HEK293T (cell line): ENCODE measurements around the gene DDA1.

Source experiments
- CTCF ChIA-PET: fragments of 350-600 bp; formaldehyde crosslinking; extraction: SDS; loops from one replicate; lab custom pipeline; 2021; ENCODE audit warnings: antibody characterized with exemption, inconsistent platforms; lab: Yijun Ruan, JAX
- POLR2A ChIA-PET: fragments of 350-600 bp; formaldehyde crosslinking; extraction: SDS; loops from one replicate; lab custom pipeline; 2020; ENCODE audit warnings: antibody characterized with exemption, inconsistent platforms; lab: Yijun Ruan, JAX
- DNase-seq: peaks from one replicate; pipeline ENCODE4 v3.0.0; 2012; ENCODE audit warnings: mixed read lengths; ENCODE audit errors: extremely low spot score
- ARNT ChIP-seq: fragments of 450-650 bp; IDR thresholded peaks from 2 replicates; pipeline ENCODE4 v1.6.1; 2017; ENCODE audit warnings: mild to moderate bottlenecking
- BHLHE40 ChIP-seq: fragments of 450-650 bp; IDR thresholded peaks from 2 replicates; pipeline ENCODE4 v1.6.1; 2016; ENCODE audit warnings: mild to moderate bottlenecking, moderate library complexity, borderline replicate concordance
- CTBP1 ChIP-seq: fragments of 450-650 bp; IDR thresholded peaks from 2 replicates; pipeline ENCODE4 v1.6.1; 2016; ENCODE audit warnings: borderline replicate concordance
- ELF4 ChIP-seq: fragments of 450-650 bp; IDR thresholded peaks from 2 replicates; pipeline ENCODE4 v1.6.1; 2017; ENCODE audit warnings: antibody characterized with exemption
- FOXA1 ChIP-seq: fragments of 450-650 bp; IDR thresholded peaks from 2 replicates; pipeline ENCODE4 v1.6.1; 2016; ENCODE audit warnings: mild to moderate bottlenecking
- FOXK2 ChIP-seq: fragments of 450-650 bp; IDR thresholded peaks from 2 replicates; pipeline ENCODE4 v1.6.1; 2016; ENCODE audit warnings: mild to moderate bottlenecking
- FOXM1 ChIP-seq: fragments of 450-650 bp; IDR thresholded peaks from 2 replicates; pipeline ENCODE4 v1.6.1; 2017; ENCODE audit warnings: mild to moderate bottlenecking, borderline replicate concordance
- HDGF ChIP-seq: fragments of 450-650 bp; IDR thresholded peaks from 2 replicates; pipeline ENCODE4 v1.6.1; 2017; ENCODE audit warnings: antibody characterized with exemption, borderline replicate concordance
- L3MBTL2 ChIP-seq: fragments of 450-650 bp; conservative IDR thresholded peaks from 2 replicates; pipeline ENCODE4 v1.6.1; 2016; ENCODE audit warnings: mild to moderate bottlenecking
- LEF1 ChIP-seq: fragments of 450-650 bp; IDR thresholded peaks from 2 replicates; pipeline ENCODE4 v1.6.1; 2017; ENCODE audit warnings: mild to moderate bottlenecking, borderline replicate concordance
- NFRKB ChIP-seq: fragments of 450-650 bp; IDR thresholded peaks from 2 replicates; pipeline ENCODE4 v1.6.1; 2016; ENCODE audit warnings: mild to moderate bottlenecking, moderate library complexity
- SP1 ChIP-seq: fragments of 450-650 bp; IDR thresholded peaks from 2 replicates; pipeline ENCODE4 v1.6.1; 2017
- SUZ12 ChIP-seq: fragments of 450-650 bp; IDR thresholded peaks from 2 replicates; pipeline ENCODE4 v1.6.1; 2016; ENCODE audit warnings: mild to moderate bottlenecking
- TARDBP ChIP-seq: fragments of 450-650 bp; IDR thresholded peaks from 2 replicates; pipeline ENCODE4 v1.6.1; 2016
- ZNF384 ChIP-seq: fragments of 450-650 bp; IDR thresholded peaks from 2 replicates; pipeline ENCODE4 v1.6.1; 2016
- TF ChIP-seq, protein P1 (sequence below): fragments of 450-650 bp; IDR thresholded peaks from 2 replicates; pipeline ENCODE4 v1.6.1; 2016

The DDA1 gene

DNA sequence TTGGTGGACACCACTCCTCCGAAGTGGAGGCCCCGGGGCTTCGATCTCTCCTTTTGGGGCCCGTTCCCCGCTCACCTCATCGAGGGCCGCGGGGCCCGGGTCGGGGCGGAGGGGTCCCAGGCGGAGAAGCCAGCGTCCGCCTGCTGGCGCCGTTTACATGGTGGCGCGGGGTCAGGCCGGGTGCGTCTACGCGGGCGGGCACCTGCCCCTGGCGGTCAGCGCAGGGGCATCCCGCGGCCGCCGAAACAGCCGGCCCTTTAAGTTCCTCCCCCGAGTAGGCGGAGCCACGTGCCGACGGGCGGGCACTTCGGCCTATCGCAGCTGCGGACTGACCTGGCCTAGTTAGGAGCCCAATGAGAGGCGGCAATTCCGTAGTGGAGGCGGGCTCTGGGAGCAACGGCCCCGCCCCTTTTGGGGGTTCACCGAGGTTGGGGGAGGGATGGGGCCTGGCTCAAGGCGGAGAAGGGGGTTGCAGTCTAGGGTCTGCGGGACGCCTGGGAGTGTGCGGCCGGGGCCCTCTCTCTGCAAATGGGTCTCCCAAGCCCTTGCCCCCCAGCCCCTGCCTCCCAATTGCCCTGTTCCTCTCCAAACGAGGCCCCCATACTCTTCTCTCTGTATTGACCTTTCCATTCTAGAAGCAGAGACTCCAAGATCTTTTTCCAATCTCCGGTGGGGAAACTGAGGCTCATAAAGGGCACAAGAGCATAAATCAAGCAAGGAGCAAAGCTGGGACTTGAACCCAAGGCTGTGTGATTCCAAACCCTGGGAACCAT lies 6.0 kb upstream of the DDA1 start, which contains the start of gene ABHD8:
ABHD8 (minus strand) TSS at position 259 of the 773 bp plus-strand sequence. CDS start 1,809 bp downstream, outside the sequence.
- TF ChIP-seq ELF4, result no peak
- TF ChIP-seq NFRKB, result no peak
- TF ChIP-seq, protein P1, sequence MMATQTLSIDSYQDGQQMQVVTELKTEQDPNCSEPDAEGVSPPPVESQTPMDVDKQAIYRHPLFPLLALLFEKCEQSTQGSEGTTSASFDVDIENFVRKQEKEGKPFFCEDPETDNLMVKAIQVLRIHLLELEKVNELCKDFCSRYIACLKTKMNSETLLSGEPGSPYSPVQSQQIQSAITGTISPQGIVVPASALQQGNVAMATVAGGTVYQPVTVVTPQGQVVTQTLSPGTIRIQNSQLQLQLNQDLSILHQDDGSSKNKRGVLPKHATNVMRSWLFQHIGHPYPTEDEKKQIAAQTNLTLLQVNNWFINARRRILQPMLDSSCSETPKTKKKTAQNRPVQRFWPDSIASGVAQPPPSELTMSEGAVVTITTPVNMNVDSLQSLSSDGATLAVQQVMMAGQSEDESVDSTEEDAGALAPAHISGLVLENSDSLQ, result peak; percentile 99
- DNase-seq, result peak; percentile 90
- ChIA-PET CTCF (interaction anchor here (0.6 to 1.9 kb wide), 4 partner anchors 11 to 159 kb away, joined by 3 to 7 read pairs (median 4); no protein-coding TSS in a partner anchor), POLR2A (interaction anchor here (0.9 to 2.3 kb wide), 2 partner anchors 11 to 32 kb away, joined by 3 to 12 read pairs; partner anchors contain the start of gene ANO8)

DNA sequence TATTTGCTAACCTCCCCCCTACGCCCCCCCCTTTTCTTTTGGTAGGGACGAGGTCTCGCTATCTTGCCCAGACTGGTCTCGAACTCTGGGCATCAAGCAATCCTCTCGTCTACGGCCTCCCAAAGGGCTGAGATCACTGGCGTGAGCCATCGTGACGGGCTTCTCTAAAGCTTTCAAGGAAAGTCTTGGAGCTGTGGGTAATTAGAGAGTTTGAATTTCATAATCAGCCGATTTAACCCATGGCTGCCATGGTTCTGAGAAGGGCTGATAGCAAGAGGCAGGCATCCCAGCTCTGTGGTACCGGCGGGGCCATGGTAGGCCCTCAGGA lies 5.5 kb upstream of the DDA1 start:
- CTCF ChIA-PET, result interaction anchor here (0.6 to 1.9 kb wide), 6 partner anchors 11 to 159 kb away, joined by 3 to 11 read pairs (median 6); no protein-coding TSS in a partner anchor
- POLR2A ChIA-PET, result interaction anchor here (0.9 to 2.3 kb wide), 2 partner anchors 12 to 31 kb away, joined by 3 to 12 read pairs; partner anchors contain the start of gene ANO8
- no peak for TF ChIP-seq TARDBP
- TF ChIP-seq BHLHE40, result no peak
- no peak for TF ChIP-seq LEF1
- no peak for TF ChIP-seq SP1
- TF ChIP-seq, protein P1, result no peak
- TF ChIP-seq FOXM1, result no peak
- TF ChIP-seq ELF4, result no peak
- no peak for TF ChIP-seq NFRKB
- TF ChIP-seq SUZ12, result no peak
- TF ChIP-seq CTBP1, result no peak
- TF ChIP-seq HDGF, result no peak
- TF ChIP-seq L3MBTL2, result no peak
- TF ChIP-seq FOXA1, result no peak
- no peak for TF ChIP-seq ZNF384
- no peak for TF ChIP-seq FOXK2
- no peak for TF ChIP-seq ARNT
- DNase-seq, result no peak

DNA sequence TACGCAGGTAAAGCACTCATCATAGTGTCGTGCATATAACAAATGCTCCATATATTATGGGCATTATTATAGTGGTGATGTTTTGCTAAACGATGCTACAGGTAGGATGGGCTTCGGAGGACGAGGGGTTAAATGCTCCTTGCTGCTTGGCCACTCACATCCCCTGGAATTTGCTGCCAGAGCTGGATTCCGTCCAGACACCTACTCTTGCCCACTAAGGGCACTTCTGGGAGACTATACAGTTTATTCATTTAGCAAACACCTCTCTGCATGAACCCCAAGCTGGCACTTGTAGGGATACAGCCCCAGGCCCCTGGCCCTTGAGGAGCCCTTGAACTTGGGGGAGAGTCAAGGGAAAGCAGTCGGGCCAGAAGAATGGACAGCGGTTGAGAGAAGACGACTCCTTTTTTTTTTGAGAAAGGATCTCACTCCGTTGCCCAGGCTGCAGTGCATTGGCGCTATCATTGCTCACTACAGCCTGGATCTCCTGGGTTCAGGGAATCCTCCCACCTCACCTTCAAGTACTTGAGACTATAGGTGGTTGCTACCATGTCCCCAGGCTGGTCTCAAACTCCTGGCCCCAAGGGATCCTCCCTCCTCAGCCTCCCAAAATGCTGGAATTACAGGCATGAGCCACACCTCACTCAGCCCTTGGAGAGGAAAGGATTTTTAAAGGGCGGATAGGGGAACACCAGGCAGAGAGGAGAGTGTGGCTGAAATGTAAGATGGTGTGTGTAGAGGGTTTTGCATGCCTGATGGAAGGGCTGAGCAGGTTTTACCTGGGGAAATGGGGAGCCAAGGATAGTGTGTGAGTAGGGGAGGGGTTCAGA lies 4.8 kb upstream of the DDA1 start:
- no peak for DNase-seq
- ChIA-PET POLR2A (interaction anchor here (0.6 to 6.2 kb wide), 10 partner anchors 10 to 230 kb away, joined by 3 to 107 read pairs (median 3); partner anchors contain the start of genes ANO8, BABAM1, GTPBP3 and MVB12A), CTCF (interaction anchor here (0.6 to 1.9 kb wide), 9 partner anchors 12 to 226 kb away, joined by 3 to 11 read pairs (median 4); partner anchors contain the start of gene BABAM1)
- TF ChIP-seq LEF1 (no peak), FOXK2 (no peak), BHLHE40 (no peak), CTBP1 (no peak), TARDBP (no peak), HDGF (no peak), ELF4 (no peak), SP1 (no peak), FOXM1 (no peak)

DNA sequence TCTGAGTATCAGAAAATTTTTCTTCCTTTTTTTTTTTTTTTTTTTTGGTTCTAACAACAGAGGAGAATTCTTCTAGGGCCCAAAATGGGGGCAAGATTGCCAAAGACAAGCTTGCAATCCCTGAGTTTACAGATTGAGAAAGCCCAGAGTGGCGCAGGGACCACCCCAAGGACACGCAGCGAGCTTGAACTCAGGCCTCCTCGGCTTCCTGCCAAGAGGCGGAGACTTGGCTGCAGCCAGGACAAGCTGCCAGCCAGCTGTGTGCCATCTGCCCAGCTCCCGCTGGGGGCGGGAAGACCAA lies 4.2 kb upstream of the DDA1 start:
- CTCF ChIA-PET, result interaction anchor here (0.6 to 1.8 kb wide), 6 partner anchors 12 to 227 kb away, joined by 3 to 11 read pairs (median 4); partner anchors contain the start of gene BABAM1
- no peak for DNase-seq
- TF ChIP-seq FOXM1 (no peak), HDGF (no peak), SP1 (no peak), SUZ12 (no peak), TARDBP (no peak), FOXA1 (no peak), ARNT (no peak), FOXK2 (no peak), L3MBTL2 (no peak), LEF1 (no peak), ZNF384 (no peak), ELF4 (no peak)
- TF ChIP-seq, protein P1, result no peak
- POLR2A ChIA-PET, result interaction anchor here (0.6 to 6.2 kb wide), 9 partner anchors 11 to 231 kb away, joined by 3 to 107 read pairs (median 3); partner anchors contain the start of genes ANO8, BABAM1, GTPBP3 and MVB12A

DNA sequence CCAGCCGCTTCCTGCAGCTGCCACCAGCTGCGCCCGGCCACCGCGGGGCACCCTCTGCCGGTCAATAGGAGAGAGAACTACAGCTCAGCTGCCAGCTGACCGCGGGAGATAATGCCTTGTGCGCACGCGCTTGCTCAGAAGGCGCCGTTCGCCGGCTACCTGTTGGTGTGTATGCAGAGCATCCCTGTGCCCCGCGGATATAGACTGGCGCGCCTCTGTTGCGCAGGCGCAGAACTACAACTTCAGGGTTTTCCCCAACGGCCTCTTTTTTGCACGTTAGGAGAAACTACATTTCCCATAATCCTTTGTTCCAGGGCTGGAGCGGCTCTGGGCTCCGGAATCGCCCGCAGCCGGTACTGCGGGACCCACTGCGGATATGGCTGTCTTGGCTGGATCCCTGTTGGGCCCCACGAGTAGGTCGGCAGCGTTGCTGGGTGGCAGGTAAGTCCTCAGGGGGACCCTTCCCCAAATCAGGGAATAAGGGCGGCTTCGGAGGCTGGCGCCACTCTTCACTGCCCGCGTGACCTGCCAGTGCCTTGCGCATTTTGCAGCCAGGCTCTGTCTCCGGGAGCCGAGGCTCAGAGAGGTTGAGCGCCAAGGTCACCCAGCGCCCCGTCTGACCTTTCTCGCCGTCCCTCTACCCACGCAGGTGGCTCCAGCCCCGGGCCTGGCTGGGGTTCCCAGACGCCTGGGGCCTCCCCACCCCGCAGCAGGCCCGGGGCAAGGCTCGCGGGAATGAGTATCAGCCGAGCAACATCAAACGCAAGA lies 3.7 kb upstream of the DDA1 start, which contains the start of gene MRPL34:
MRPL34 (plus strand) TSS at position 356 of the 768 bp plus-strand sequence; CDS start at position 377, 21 bp downstream.
- CTCF ChIA-PET, result interaction anchor here (0.6 to 1.8 kb wide), 6 partner anchors 13 to 227 kb away, joined by 3 to 11 read pairs (median 4); partner anchors contain the start of gene BABAM1
- peak; percentile 13; the same call in 1 of the 2 replicates for TF ChIP-seq ELF4
- peak; percentile 68; the same call in 1 of the 2 replicates for TF ChIP-seq CTBP1
- TF ChIP-seq L3MBTL2, result peak; percentile 68
- no peak for TF ChIP-seq SUZ12
- TF ChIP-seq NFRKB, result no peak
- POLR2A ChIA-PET, result interaction anchor here (0.6 to 6.2 kb wide), 8 partner anchors 11 to 231 kb away, joined by 3 to 107 read pairs (median 4); partner anchors contain the start of genes ANO8, BABAM1, GTPBP3 and OCEL1
- DNase-seq, result peak; percentile 79
